HepG2 (cell line): Measurements from ENCODE around the gene NT5C2. TPM values are rescaled to one million over a fixed set of nuclear protein-coding genes. Genes with fewer than 3 reads are reported as not detected.

ENCODE experiments used
- CREBL2 ChIP-seq: sonication (generic); formaldehyde crosslinking; IDR thresholded peaks from 2 replicates; pipeline ENCODE4 v1.8.1; 2023; ENCODE audit warnings: missing genetic modification reagents, mild to moderate bottlenecking, borderline replicate concordance
- E2F2 ChIP-seq: sonication (generic); formaldehyde crosslinking; IDR thresholded peaks from 2 replicates; pipeline ENCODE4 v1.4.0; 2020; ENCODE audit warnings: missing genetic modification reagents, borderline replicate concordance
- HBP1 ChIP-seq: IDR thresholded peaks from 2 replicates; pipeline ENCODE4 v1.6.1; 2016; ENCODE audit warnings: low read depth, control low read depth
- HCFC1 ChIP-seq: fragments of 150-350 bp; IDR thresholded peaks from 2 replicates; pipeline ENCODE4 v1.6.1; 2014; ENCODE audit warnings: low read depth, low read length
- MBNL3 ChIP-seq: fragments of 250-450 bp; sonication (Bioruptor Pico); conservative IDR thresholded peaks from 2 replicates; pipeline ENCODE4 v1.8.0; 2022; ENCODE audit warnings: mild to moderate bottlenecking, inconsistent platforms
- PAWR ChIP-seq: sonication (generic); formaldehyde crosslinking; IDR thresholded peaks from 2 replicates; pipeline ENCODE4 v1.4.0; 2020; ENCODE audit warnings: missing genetic modification reagents, mild to moderate bottlenecking, borderline replicate concordance
- PAXIP1 ChIP-seq: sonication (generic); formaldehyde crosslinking; conservative IDR thresholded peaks from 2 replicates; pipeline ENCODE4 v1.4.0; 2020; ENCODE audit warnings: mild to moderate bottlenecking, missing genetic modification reagents, moderate library complexity
- STAT5B ChIP-seq: sonication (generic); formaldehyde crosslinking; IDR thresholded peaks from 2 replicates; pipeline ENCODE4 v1.4.0; 2020; ENCODE audit warnings: missing genetic modification reagents
- TP53 ChIP-seq: sonication (generic); formaldehyde crosslinking; conservative IDR thresholded peaks from 2 replicates; pipeline ENCODE4 v1.4.0; 2020; ENCODE audit warnings: missing genetic modification reagents
- UBTF ChIP-seq: sonication (generic); formaldehyde crosslinking; IDR thresholded peaks from 2 replicates; pipeline ENCODE4 v1.4.0; 2020; ENCODE audit warnings: mild to moderate bottlenecking, missing genetic modification reagents
- ZBTB21 ChIP-seq: sonication (generic); formaldehyde crosslinking; IDR thresholded peaks from 2 replicates; pipeline ENCODE4 v1.4.0; 2020; ENCODE audit warnings: missing genetic modification reagents
- ZBTB37 ChIP-seq: sonication (generic); formaldehyde crosslinking; IDR thresholded peaks from 2 replicates; pipeline ENCODE4 v1.4.0; 2020; ENCODE audit warnings: mild to moderate bottlenecking, missing genetic modification reagents
- ZNF350 ChIP-seq: sonication (generic); formaldehyde crosslinking; IDR thresholded peaks from 2 replicates; pipeline ENCODE4 v1.4.0; 2020; ENCODE audit warnings: mild to moderate bottlenecking, low read depth, missing genetic modification reagents, borderline replicate concordance
- ZNF556 ChIP-seq: sonication (generic); formaldehyde crosslinking; IDR thresholded peaks from 2 replicates; pipeline ENCODE4 v1.4.0; 2020; ENCODE audit warnings: mild to moderate bottlenecking, missing genetic modification reagents, borderline replicate concordance
- ZNF7 ChIP-seq: IDR thresholded peaks from 2 replicates; pipeline ENCODE4 v1.6.1; 2016; ENCODE audit warnings: missing biosample characterization, missing genetic modification reagents
- polyA plus RNA-seq, 8 experiments: library from polyadenylated mRNA; depleted of rRNA in 3 of 8; stranded (reverse) in 7 of 8; unstranded in 1 of 8; fragments of >200 nt; fragmentation: Illumina TruSeq in 4 of 8; extraction: Trizol in 4 of 8; gene quantifications; 2 replicates each; pipeline versions ENCODE4 v1.2.1 to v1.2.3, GENCODE V29; 2011 to 2016; ENCODE audit warnings: low read depth in 4 of 8, missing spikeins in 1 of 8, mixed read lengths in 1 of 8; ENCODE audit not compliant: insufficient read depth in 1 of 8
- total RNA-seq, 5 experiments: library from RNA; depleted of rRNA; stranded (reverse); fragments of >200 nt; fragmentation: Illumina TruSeq; extraction: Trizol; gene quantifications; 2 replicates each; pipeline ENCODE4 v1.2.3, GENCODE V29; 2016; ENCODE audit warnings: low read depth in 1 of 5

Gene NT5C2
- total and polyA plus RNA-seq, 2 of the 13 experiments (the other 11 are each of a cell fraction or from before 2014, with no cell fraction given) = 40.6 to 55.2 TPM

- TF ChIP-seq UBTF (CRISPR knock-in tag) = peak; percentile 54; the same call in 1 of the 2 replicates
- peak; percentile 91 for TF ChIP-seq ZNF350
- 0 out of 2 replicates have a peak, but pooled peaks have one; percentile 35 for TF ChIP-seq TP53 (CRISPR knock-in tag)
- peak; percentile 95 for TF ChIP-seq PAXIP1 (CRISPR knock-in tag)
- no peak for TF ChIP-seq ZBTB21 (CRISPR knock-in tag)
- TF ChIP-seq ZNF556 = peak; percentile 81; the same call in 1 of the 2 replicates
- peak; percentile 29; the same call in 1 of the 2 replicates for TF ChIP-seq ZNF7 (CRISPR knock-in tag)
- no peak for TF ChIP-seq MBNL3 (CRISPR knock-in tag)
- no peak for TF ChIP-seq CREBL2 (CRISPR knock-in tag)
- peak; percentile 68; the same call in 1 of the 2 replicates for TF ChIP-seq E2F2 (CRISPR knock-in tag)
- no peak for TF ChIP-seq ZBTB37 (CRISPR knock-in tag)
- TF ChIP-seq PAWR (CRISPR knock-in tag) = no peak
- peak; percentile 91; the same call in 1 of the 2 replicates for TF ChIP-seq HBP1
- TF ChIP-seq HCFC1 = no peak
- 0 out of 2 replicates have a peak, but pooled peaks have one; percentile 59 for TF ChIP-seq STAT5B (CRISPR knock-in tag)
These were observed 139.2 kb downstream of the NT5C2 start (continued) for GRCh38 chr10:103053659-103054581.
